Measurements from ENCODE around the gene AUNIP.

- TF ChIP-seq EZH2phosphoT487 (IDR thresholded peaks at IDR 0.05; ENCODE audit: borderline replicate concordance) (no peak), CTCF (IDR thresholded peaks at IDR 0.05 in 2 of 3, conservative IDR thresholded peaks at IDR 0.05 in 1 of 3; ENCODE audit: borderline replicate concordance in 1 of 3, insufficient read depth in 1 of 3, low read depth in 2 of 3, low read length in 2 of 3) (no peak), RAD21 (IDR thresholded peaks at IDR 0.05; ENCODE audit: low read depth) (no peak), POLR2AphosphoS5 (IDR thresholded peaks at IDR 0.05; ENCODE audit: low read depth, low read length) (no peak)
Measured at GRCh38 chr1:25870614-25871013, 11.4 kb upstream of the AUNIP start.

All from HCT116 (cell line).